G401 (cell line): ENCODE measurements around the gene TOPBP1. TPM values are rescaled to one million over a fixed set of nuclear protein-coding genes. Genes with fewer than 3 reads are reported as not detected.
A peak's percentile ranks its signal among the peaks of the same experiment; 100 is the strongest.
"Not testable (repeated sequence)": the region's sequence is repeated elsewhere in the genome, so short reads cannot be mapped to it uniquely, and the experiment has no call there.

Experiments used
- DNase-seq: peaks from one replicate; pipeline ENCODE4 v3.0.0-alpha.2; 2015; ENCODE audit warnings: low spot score
- in situ Hi-C: cut with HindIII; loops from 2 replicates; pipeline ENCODE4 v1.10.0; 2016; ENCODE audit warnings: low sequenced_read_pairs, mixed read lengths
- total RNA-seq: library from RNA; depleted of rRNA; stranded (reverse); fragments of >200 nt; shearing (Covaris generic); gene quantifications from 2 replicates; pipeline ENCODE4 v1.2.3, GENCODE V29; 2014

The TOPBP1 gene
- total RNA-seq, 1 experiment from 2014 or later = 60.7 TPM

DNA sequence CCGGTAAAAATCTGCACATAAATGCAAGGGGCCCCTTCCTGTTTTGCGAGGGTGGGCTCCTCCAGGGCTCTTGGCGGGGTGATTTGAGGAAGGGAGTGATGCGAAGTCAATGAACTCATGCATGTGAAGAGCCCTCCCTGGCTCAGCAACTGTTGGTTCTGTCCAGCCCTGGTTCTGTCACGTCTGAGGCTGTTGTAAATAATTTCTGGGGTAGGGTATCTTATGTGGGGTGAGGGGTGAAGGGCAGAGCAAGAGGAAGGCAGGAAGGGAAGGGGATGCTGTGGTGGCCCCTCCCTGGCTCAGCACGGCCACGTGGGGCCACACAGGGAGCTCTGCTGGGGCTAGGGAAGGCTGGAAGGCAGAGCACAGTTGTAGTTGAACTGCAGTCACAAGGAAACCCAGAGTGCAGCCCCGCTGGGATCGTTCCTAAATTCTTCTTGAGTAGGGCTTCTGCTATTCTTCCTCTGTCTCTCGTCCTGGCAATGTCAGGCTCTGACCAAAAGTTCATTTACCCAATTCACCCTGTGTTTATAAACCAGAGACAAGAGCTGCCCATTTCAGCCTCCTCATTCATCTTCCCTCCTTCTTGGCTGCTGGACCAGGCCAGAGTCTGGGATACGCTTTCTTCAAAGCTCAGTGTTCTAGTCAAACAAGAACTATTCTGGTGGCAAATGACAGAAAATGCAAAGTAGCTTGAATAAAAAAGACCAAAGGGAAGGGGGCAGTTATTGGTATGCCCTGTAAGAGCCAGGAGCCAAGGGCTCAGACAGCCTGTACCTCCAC lies 14.8 kb upstream of the TOPBP1 start:
- DNase-seq = no peak
- in situ Hi-C loops = no loop called here

DNA sequence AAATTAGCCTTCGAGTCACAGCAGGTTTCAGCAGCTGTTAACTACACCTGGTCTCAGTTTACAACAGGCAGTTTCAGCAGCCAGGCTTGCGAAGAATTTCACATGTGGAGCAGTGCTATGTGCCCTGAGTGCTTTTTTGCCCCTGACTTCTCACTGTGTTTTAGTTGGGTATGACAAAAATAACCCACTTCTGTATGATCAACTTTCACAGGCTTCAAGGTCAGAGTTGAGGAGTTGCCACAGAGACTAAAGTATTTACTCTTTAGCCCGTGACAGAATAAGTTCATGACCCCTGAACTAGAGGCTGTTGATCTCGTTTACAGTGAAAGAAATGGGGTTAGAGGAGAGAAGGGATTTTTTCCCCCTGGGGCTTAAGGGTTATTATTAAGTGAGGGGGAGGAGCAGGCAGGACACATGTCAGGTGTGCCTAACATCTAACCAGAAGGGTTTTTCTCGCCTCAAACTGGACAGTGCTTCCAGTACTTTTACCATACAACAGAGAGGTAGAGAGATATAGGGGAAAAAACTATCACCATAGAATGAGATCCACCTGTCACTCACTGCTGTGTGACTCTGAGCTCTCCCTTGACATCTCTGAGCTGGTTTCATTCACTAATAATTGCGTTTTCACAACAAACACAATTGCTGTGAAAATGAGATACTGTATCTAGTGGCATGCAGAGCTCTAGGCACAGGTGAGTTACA lies 14.0 kb upstream of the TOPBP1 start:
- no peak for DNase-seq
- in situ Hi-C loops = no loop called here

GRCh38 chr3:133674290-133674919 lies 12.7 kb upstream of the TOPBP1 start:
- in situ Hi-C loops = no loop called here
- no peak for DNase-seq

DNA sequence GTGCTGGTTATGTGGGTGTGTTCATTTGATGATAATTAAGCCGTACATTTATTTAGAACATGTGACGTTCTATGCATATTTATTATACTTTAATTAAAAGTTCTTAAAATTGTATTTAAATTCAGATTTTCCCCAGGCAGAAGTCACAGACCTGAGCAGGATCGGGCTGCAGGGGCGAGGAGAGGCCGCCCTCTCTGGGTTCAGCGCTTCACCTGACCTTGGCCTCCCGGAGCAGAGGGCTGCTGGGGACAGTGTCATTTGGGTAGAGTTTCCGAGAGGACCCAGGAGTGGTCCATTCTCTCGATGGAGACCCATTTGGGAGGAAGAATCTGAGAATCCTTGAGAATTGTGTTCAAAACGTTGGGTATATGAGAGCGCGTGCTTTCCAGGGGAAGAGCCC lies 12.0 kb upstream of the TOPBP1 start:
- in situ Hi-C loops = no loop called here
- no peak for DNase-seq

DNA sequence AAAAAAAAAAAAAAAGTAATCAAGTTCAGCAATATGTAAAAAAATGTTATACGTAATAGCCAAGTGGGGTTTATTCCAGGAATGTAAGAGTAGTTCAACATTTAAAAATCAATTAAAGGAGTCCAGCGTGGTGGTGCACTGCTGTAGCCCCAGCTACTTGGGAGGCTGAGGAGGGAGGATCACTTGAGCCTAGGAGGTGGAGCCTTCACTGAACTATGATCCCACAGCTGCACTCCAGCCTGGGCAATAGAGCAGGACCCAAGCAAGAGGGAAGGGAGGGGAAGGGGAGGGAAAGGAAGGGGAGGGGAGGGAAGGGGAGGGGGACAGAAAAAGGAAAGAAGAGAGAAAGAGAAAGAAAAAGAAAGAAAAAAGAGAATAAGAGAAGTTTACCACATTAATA lies 10.7 kb upstream of the TOPBP1 start:
- in situ Hi-C loops = no loop called here
- DNase-seq = no peak

DNA sequence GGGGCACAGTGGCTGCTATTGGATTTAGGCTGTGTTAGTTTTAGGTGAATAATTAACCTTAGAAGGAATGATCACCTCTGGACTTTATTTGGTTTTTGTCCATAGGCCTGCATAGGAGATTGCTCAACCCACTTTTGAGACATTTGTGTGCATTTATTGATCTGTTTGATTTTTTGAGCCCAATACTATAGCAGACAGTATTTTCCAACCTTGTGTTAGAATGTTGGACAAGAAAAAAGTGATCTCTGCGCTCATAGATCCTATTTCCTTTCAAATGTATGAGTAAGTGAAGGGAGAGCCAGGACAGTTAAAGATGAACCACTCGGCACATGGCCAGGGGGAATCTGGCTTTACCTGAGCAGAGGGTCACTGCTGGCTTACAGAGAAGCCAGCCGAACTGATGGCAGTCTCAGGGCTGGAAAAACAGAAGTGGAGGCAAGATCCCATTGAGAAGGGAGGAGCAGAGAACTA lies 8.8 kb upstream of the TOPBP1 start:
- in situ Hi-C loops = no loop called here
- no peak for DNase-seq

DNA sequence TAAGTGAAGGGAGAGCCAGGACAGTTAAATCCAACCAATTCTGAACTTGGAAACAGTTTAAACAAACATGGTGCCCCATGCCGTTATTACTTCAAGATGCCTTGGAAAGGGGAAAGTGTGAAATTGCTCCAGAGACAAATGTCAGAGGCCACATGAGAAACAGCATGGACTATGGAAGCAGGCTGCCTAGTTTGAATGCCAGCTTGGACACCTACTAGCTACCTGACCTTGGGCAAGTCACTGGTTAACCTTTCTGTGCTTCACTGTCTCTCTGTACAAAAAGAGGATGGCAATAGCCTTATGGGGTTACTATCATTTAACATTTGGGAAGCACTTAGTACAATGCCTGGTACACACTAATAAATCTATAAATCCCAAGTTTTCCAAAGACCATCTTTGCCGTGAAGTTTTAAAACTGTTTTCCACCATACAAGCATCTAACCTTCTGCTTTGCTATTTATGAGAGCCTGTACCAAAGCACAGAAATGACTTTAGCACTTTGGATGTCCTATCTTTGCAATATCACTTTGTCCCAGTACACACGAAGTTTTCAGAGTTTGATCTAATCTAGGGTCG lies 8.3 kb upstream of the TOPBP1 start:
- no peak for DNase-seq
- in situ Hi-C loops = no loop called here

- no peak for DNase-seq
- in situ Hi-C loops = no loop called here
Observed at GRCh38 chr3:133667118-133667517, 5.4 kb upstream of the TOPBP1 start.

GRCh38 chr3:133665188-133665587 lies 3.4 kb upstream of the TOPBP1 start:
- DNase-seq, in situ Hi-C loops: not testable (repeated sequence)

GRCh38 chr3:133663569-133664313 lies 2.0 kb upstream of the TOPBP1 start:
- in situ Hi-C loops = no loop called here
- peak; percentile 40 for DNase-seq

- peak; percentile 73 for DNase-seq
- in situ Hi-C loops = no loop called here
Observed at GRCh38 chr3:133662278-133662651, 524 bp upstream of the TOPBP1 start.

DNA sequence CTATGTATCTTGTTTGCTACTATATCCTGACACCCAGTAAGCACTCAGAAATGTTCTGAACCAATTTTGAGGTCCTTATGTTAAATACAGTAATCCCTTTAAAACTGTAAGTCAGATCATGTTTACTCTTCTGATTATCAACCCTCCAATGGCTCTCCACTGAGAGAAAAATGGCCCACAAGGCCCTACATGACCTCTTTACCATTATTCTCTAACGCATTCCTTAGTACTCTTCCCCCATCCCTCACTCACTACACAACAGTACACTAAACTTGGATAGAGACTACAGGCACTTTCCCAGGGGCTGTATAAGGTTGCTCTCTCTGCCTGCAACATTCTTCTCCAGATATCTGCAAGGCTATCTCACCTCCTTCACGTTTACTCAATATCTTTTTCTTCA lies 1.9 kb downstream of the TOPBP1 start:
- in situ Hi-C loops = no loop called here

GRCh38 chr3:133655731-133656515 lies 5.8 kb downstream of the TOPBP1 start:
- DNase-seq = no peak
- in situ Hi-C loops = no loop called here

More for the DNA sequence above, 1.9 kb downstream of the TOPBP1 start:
- no peak for DNase-seq

GRCh38 chr3:133649486-133650068 lies 12.2 kb downstream of the TOPBP1 start:
- no peak for DNase-seq
- in situ Hi-C loops = loop anchor here (5.0 kb wide), 1 partner anchor 37 kb away; no protein-coding TSS in a partner anchor

- in situ Hi-C loops = no loop called here
- no peak for DNase-seq
Observed at GRCh38 chr3:133644768-133645167, 17.0 kb downstream of the TOPBP1 start.

DNA sequence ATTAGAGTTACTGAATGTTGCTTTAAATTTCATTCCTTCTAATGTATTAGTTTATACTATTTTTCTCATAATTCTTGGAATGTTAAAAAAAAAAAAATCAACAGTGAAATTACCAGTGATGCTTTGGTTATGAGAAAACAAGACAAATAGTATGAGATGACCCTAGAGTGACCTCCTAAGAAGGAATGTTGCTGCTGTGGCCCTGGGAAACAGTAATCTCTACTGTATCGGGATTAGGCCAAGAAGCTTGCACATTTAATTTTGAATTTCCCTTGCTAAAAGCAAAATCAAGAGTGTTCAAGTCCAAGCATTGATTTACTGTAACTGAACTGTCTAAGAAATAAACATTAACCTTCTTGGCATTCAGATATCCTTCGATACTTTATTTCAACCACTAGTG lies 18.1 kb downstream of the TOPBP1 start:
- DNase-seq = no peak
- in situ Hi-C loops = no loop called here

GRCh38 chr3:133641254-133641653 lies 20.5 kb downstream of the TOPBP1 start:
- in situ Hi-C loops = no loop called here
- DNase-seq = no peak

- in situ Hi-C loops = no loop called here
- DNase-seq = no peak
Observed at GRCh38 chr3:133633439-133633838, 28.3 kb downstream of the TOPBP1 start.
